ENCODE results near the gene MTNR1A. TPM values are rescaled to one million over a fixed set of nuclear protein-coding genes. Genes with fewer than 3 reads are reported as not detected.

MTNR1A gene
- total RNA-seq, 1 experiment from 2014 or later = 0.84 TPM

DNA sequence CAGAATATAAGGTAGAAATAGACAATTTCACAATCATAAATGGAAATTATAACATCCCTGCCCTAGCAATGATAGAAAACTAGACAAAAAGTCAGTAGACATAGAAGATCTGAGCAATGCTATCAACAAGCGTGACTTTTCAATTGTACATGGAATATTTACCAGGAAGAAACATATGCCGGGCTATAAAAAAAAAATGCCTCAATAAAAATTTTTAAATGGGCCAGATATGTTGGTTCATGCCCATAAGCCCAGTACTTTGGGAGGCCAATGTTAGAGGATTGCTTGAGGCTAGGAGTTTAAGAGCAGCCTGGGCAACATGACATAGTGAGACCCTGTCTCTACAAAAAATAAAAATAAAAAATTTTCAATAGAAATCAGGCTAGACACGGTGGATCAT, 5.3 kb upstream of the MTNR1A start:
- CTCF ChIA-PET = no interaction called here

GRCh38 chr4:186557486-186557885, 2.1 kb upstream of the MTNR1A start:
- Histone ChIP-seq H3K4me3 (replicated peaks in 1 of 2; ENCODE audit: low read depth in 1 of 2, low read length in 2 of 2) (no peak overlapping the region), H3K9ac (ENCODE audit: low read length) (no peak overlapping the region), H3K27me3 (ENCODE audit: insufficient read depth, low read length) (no peaks in the 10 kb centered on the region), H3K36me3 (ENCODE audit: control insufficient read depth in 1 of 2, insufficient read depth in 2 of 2, low read length in 2 of 2) (no peaks in the 10 kb centered on the region), H2AFZ (ENCODE audit: low read depth, low read length, poor library complexity, severe bottlenecking) (no peak overlapping the region), H3K79me2 (ENCODE audit: insufficient read depth, low read length) (no peaks in the 10 kb centered on the region), H3K9me3 (ENCODE audit: control insufficient read depth in 1 of 2, insufficient read depth in 1 of 2, low read depth in 1 of 2, low read length in 2 of 2) (no peaks in the 10 kb centered on the region), H3K4me1 (ENCODE audit: control insufficient read depth in 1 of 2, insufficient read depth in 2 of 2, low read length in 2 of 2) (peaks cover 0 to 13% of the 10 kb centered on the region in 2 experiments; a peak in 1 of 4 replicates), H3K4me2 (ENCODE audit: low read length) (no peak overlapping the region), H3K9me2 (ENCODE audit: insufficient read depth) (no peaks in the 10 kb centered on the region), H4K20me1 (ENCODE audit: insufficient read depth) (no peaks in the 10 kb centered on the region), H3K27ac (ENCODE audit: low read depth, low read length) (no peak overlapping the region)
- intact Hi-C loops (cut with micrococcal nuclease) = loop anchor here (10.0 kb wide), 1 partner anchor 263 kb away; no protein-coding TSS in a partner anchor
- ChIA-PET POLR2A (no interaction called here), CTCF (no interaction called here), RAD21 (ENCODE audit: low non-redundant PET in 1 of 2, low total read pairs in 2 of 2, uncharacterized antibody in 2 of 2, unreplicated experiment in 2 of 2) (no interaction called here)
- ATAC-seq (no peak), DNase-seq (ENCODE audit: low read depth, low spot score) (no peak)
- no TSS peak for BruUV-seq (replicated peaks)
- TF ChIP-seq SRF (IDR thresholded peaks at IDR 0.05; ENCODE audit: low read depth) = no peak
- no peak for TF ChIP-seq SIN3A (IDR thresholded peaks at IDR 0.05; ENCODE audit: low read depth)
- TF ChIP-seq FOSL1 (IDR thresholded peaks at IDR 0.05; ENCODE audit: low read depth) = no peak
- TF ChIP-seq, protein P1, sequence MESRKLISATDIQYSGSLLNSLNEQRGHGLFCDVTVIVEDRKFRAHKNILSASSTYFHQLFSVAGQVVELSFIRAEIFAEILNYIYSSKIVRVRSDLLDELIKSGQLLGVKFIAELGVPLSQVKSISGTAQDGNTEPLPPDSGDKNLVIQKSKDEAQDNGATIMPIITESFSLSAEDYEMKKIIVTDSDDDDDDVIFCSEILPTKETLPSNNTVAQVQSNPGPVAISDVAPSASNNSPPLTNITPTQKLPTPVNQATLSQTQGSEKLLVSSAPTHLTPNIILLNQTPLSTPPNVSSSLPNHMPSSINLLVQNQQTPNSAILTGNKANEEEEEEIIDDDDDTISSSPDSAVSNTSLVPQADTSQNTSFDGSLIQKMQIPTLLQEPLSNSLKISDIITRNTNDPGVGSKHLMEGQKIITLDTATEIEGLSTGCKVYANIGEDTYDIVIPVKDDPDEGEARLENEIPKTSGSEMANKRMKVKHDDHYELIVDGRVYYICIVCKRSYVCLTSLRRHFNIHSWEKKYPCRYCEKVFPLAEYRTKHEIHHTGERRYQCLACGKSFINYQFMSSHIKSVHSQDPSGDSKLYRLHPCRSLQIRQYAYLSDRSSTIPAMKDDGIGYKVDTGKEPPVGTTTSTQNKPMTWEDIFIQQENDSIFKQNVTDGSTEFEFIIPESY (IDR thresholded peaks at IDR 0.05; ENCODE audit: extremely low read depth, insufficient replicate concordance, low read length) = no peak
- no peak for TF ChIP-seq POLR2AphosphoS5 (IDR thresholded peaks at IDR 0.05; ENCODE audit: low read depth, low read length)
- no peak for TF ChIP-seq ELF1 (IDR thresholded peaks at IDR 0.05; ENCODE audit: borderline replicate concordance, low read depth)
- TF ChIP-seq YY1 (IDR thresholded peaks at IDR 0.05; ENCODE audit: extremely low read depth, insufficient replicate concordance, low read depth, low read length) = no peak
- no peak for TF ChIP-seq EZH2 (IDR thresholded peaks at IDR 0.05)
- no peak for TF ChIP-seq TCF7L2 (IDR thresholded peaks at IDR 0.05; ENCODE audit: borderline replicate concordance, extremely low read depth, insufficient read depth, insufficient read length)
- TF ChIP-seq, protein P2, sequence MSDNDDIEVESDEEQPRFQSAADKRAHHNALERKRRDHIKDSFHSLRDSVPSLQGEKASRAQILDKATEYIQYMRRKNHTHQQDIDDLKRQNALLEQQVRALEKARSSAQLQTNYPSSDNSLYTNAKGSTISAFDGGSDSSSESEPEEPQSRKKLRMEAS (IDR thresholded peaks at IDR 0.05) = no peak
- no peak for TF ChIP-seq CEBPB (IDR thresholded peaks at IDR 0.05; ENCODE audit: low read depth)
- TF ChIP-seq SP1 (IDR thresholded peaks at IDR 0.05; ENCODE audit: low read depth) = no peak
- no peak for TF ChIP-seq ATF3 (IDR thresholded peaks at IDR 0.05)
- TF ChIP-seq, protein P3, sequence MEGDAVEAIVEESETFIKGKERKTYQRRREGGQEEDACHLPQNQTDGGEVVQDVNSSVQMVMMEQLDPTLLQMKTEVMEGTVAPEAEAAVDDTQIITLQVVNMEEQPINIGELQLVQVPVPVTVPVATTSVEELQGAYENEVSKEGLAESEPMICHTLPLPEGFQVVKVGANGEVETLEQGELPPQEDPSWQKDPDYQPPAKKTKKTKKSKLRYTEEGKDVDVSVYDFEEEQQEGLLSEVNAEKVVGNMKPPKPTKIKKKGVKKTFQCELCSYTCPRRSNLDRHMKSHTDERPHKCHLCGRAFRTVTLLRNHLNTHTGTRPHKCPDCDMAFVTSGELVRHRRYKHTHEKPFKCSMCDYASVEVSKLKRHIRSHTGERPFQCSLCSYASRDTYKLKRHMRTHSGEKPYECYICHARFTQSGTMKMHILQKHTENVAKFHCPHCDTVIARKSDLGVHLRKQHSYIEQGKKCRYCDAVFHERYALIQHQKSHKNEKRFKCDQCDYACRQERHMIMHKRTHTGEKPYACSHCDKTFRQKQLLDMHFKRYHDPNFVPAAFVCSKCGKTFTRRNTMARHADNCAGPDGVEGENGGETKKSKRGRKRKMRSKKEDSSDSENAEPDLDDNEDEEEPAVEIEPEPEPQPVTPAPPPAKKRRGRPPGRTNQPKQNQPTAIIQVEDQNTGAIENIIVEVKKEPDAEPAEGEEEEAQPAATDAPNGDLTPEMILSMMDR (IDR thresholded peaks at IDR 0.05 in 2 of 3, conservative IDR thresholded peaks at IDR 0.05 in 1 of 3; ENCODE audit: borderline replicate concordance in 1 of 3, insufficient read depth in 1 of 3, low read depth in 2 of 3, low read length in 2 of 3) = no peak
- no peak for TF ChIP-seq CBX3 (IDR thresholded peaks at IDR 0.05; ENCODE audit: low read depth)
- TF ChIP-seq RAD21 (IDR thresholded peaks at IDR 0.05; ENCODE audit: low read depth) = no peak
- no peak for TF ChIP-seq ZNF274 (IDR thresholded peaks at IDR 0.05; ENCODE audit: low read depth, low read length)

More for the DNA sequence above, 5.3 kb upstream of the MTNR1A start:
- ATAC-seq = no peak
- TF ChIP-seq ELF1 (IDR thresholded peaks at IDR 0.05; ENCODE audit: borderline replicate concordance, low read depth) (no peak), ZNF274 (IDR thresholded peaks at IDR 0.05; ENCODE audit: low read depth, low read length) (no peak), YY1 (IDR thresholded peaks at IDR 0.05; ENCODE audit: extremely low read depth, insufficient replicate concordance, low read depth, low read length) (no peak)
- Histone ChIP-seq H3K27me3 (ENCODE audit: insufficient read depth, low read length) (no peaks in the 10 kb centered on the region), H3K27ac (ENCODE audit: low read depth, low read length) (no peak overlapping the region), H3K79me2 (ENCODE audit: insufficient read depth, low read length) (no peaks in the 10 kb centered on the region), H3K9me2 (ENCODE audit: insufficient read depth) (no peaks in the 10 kb centered on the region), H3K9me3 (ENCODE audit: control insufficient read depth in 1 of 2, insufficient read depth in 1 of 2, low read depth in 1 of 2, low read length in 2 of 2) (no peaks in the 10 kb centered on the region), H3K9ac (ENCODE audit: low read length) (no peak overlapping the region), H3K4me3 (replicated peaks in 1 of 2; ENCODE audit: low read depth in 1 of 2, low read length in 2 of 2) (no peak overlapping the region), H3K36me3 (ENCODE audit: control insufficient read depth in 1 of 2, insufficient read depth in 2 of 2, low read length in 2 of 2) (no peaks in the 10 kb centered on the region), H4K20me1 (ENCODE audit: insufficient read depth) (no peaks in the 10 kb centered on the region), H2AFZ (ENCODE audit: low read depth, low read length, poor library complexity, severe bottlenecking) (no peak overlapping the region), H3K4me2 (ENCODE audit: low read length) (no peak overlapping the region), H3K4me1 (ENCODE audit: control insufficient read depth in 1 of 2, insufficient read depth in 2 of 2, low read length in 2 of 2) (peaks cover 0 to 11% of the 10 kb centered on the region in 2 experiments; a peak in 1 of 4 replicates)
- BruUV-seq (replicated peaks) = no TSS peak
- DNase-seq (ENCODE audit: low read depth, low spot score) = no peak
- ChIA-PET RAD21 (ENCODE audit: low non-redundant PET in 1 of 2, low total read pairs in 2 of 2, uncharacterized antibody in 2 of 2, unreplicated experiment in 2 of 2) (no interaction called here), POLR2A (no interaction called here)
- intact Hi-C loops (cut with micrococcal nuclease) = no loop called here

Measured in HCT116 (cell line).